SK-N-SH (cell line): ENCODE data around the gene NEK10. TPM values are rescaled to one million over a fixed set of nuclear protein-coding genes. Genes with fewer than 3 reads are reported as not detected.
"Not testable (repeated sequence)": the region's sequence is repeated elsewhere in the genome, so short reads cannot be mapped to it uniquely, and the experiment has no call there.

Source experiments
- CTCF ChIA-PET: fragments of 300-600, 350-600 bp; formaldehyde crosslinking; extraction: SDS; loops from one replicate; lab custom pipeline; 2021; lab: Yijun Ruan, JAX
- POLR2A ChIA-PET: fragments of 350-600 bp; sonication (Branson Sonifier 250); formaldehyde crosslinking; extraction: SDS; loops from one replicate; lab custom pipeline; 2020; ENCODE audit warnings: antibody characterized with exemption, inconsistent platforms; lab: Yijun Ruan, JAX
- DNase-seq: peaks from one replicate; pipeline ENCODE4 v3.0.0; 2012
- H2AFZ ChIP-seq: fragments of 200-600 bp; sonication (generic); 2 replicates; pipeline ENCODE4 v1.8.1; 2016; ENCODE audit warnings: antibody characterized with exemption, mild to moderate bottlenecking, low read depth
- H3F3A ChIP-seq: fragments of 200-600 bp; sonication (generic); replicated peaks from 2 replicates; pipeline ENCODE3; 2016; ENCODE audit warnings: antibody characterized with exemption, mild to moderate bottlenecking; ENCODE audit not compliant: insufficient read depth
- H3K27ac ChIP-seq, 2 experiments: fragments of 200-500 bp in 1 of 2; fragments of 200-600 bp in 1 of 2; sonication (Bioruptor generic) in 1 of 2; sonication (generic), shearing (Covaris generic) in 1 of 2; 2 replicates each; pipeline versions ENCODE4 v1.5.1 to v1.6.1; 2014 to 2016; ENCODE audit warnings: low read depth in 2 of 2, inconsistent platforms in 1 of 2, low read length in 1 of 2, mild to moderate bottlenecking in 1 of 2, mixed read lengths in 1 of 2
- H3K27me3 ChIP-seq: fragments of 200-600 bp; sonication (generic), shearing (Covaris generic); 2 replicates; pipeline ENCODE4 v1.6.1; 2016; ENCODE audit warnings: mixed run types; ENCODE audit not compliant: insufficient read depth
- H3K36me3 ChIP-seq, 2 experiments: fragments of 200-500 bp in 1 of 2; fragments of 200-600 bp in 1 of 2; sonication (Bioruptor generic) in 1 of 2; sonication (generic) in 1 of 2; replicated peaks in 1 of 2; 2 replicates each; pipeline versions ENCODE3 to v1.5.1; 2014 to 2016; ENCODE audit warnings: low read length in 1 of 2, mild to moderate bottlenecking in 1 of 2; ENCODE audit not compliant: insufficient read depth in 2 of 2, control insufficient read depth in 1 of 2
- H3K4me1 ChIP-seq, 2 experiments: fragments of 200-500 bp in 1 of 2; fragments of 200-600 bp in 1 of 2; sonication (Bioruptor generic) in 1 of 2; sonication (generic), shearing (Covaris generic) in 1 of 2; 2 replicates each; pipeline versions ENCODE4 v1.5.1 to v1.6.1; 2014 to 2016; ENCODE audit warnings: low read depth in 1 of 2, low read length in 1 of 2, mixed run types in 1 of 2; ENCODE audit not compliant: insufficient read depth in 2 of 2, control insufficient read depth in 1 of 2
- H3K4me2 ChIP-seq: fragments of 200-600 bp; sonication (generic), shearing (Covaris generic); 2 replicates; pipeline ENCODE4 v1.6.1; 2017; ENCODE audit warnings: mixed run types
- H3K4me3 ChIP-seq, 2 experiments: fragments of 200-500 bp in 1 of 2; fragments of 200-600 bp in 1 of 2; sonication (Bioruptor generic) in 1 of 2; sonication (generic), shearing (Covaris generic) in 1 of 2; 2 replicates each; pipeline versions ENCODE4 v1.5.1 to v1.8.1; 2014 to 2016; ENCODE audit warnings: low read depth in 2 of 2, inconsistent platforms in 1 of 2, low read length in 1 of 2, mild to moderate bottlenecking in 1 of 2, mixed read lengths in 1 of 2, moderate library complexity in 1 of 2
- H3K79me2 ChIP-seq: fragments of 200-600 bp; sonication (generic); 2 replicates; pipeline ENCODE4 v1.8.1; 2017; ENCODE audit warnings: mild to moderate bottlenecking; ENCODE audit not compliant: insufficient read depth
- H3K9ac ChIP-seq: fragments of 200-600 bp; sonication (generic); 2 replicates; pipeline ENCODE4 v1.6.1; 2017; ENCODE audit warnings: mixed run types
- H3K9me2 ChIP-seq: fragments of 200-600 bp; sonication (generic); 2 replicates; pipeline ENCODE4 v1.6.1; 2017; ENCODE audit warnings: mixed run types
- H3K9me3 ChIP-seq: fragments of 200-600 bp; sonication (generic); 2 replicates; pipeline ENCODE4 v1.6.1; 2017; ENCODE audit warnings: mixed run types, mild to moderate bottlenecking, moderate library complexity
- H4K20me1 ChIP-seq: fragments of 200-600 bp; sonication (generic); 2 replicates; pipeline ENCODE4 v1.6.1; 2017; ENCODE audit warnings: mild to moderate bottlenecking, mixed run types; ENCODE audit not compliant: insufficient read depth
- CTCF ChIP-seq: fragments of 200-600 bp; sonication (generic); IDR thresholded peaks from 2 replicates; pipeline ENCODE4 v1.6.1; 2017; ENCODE audit warnings: antibody characterized with exemption, mild to moderate bottlenecking, moderate library complexity
- EP300 ChIP-seq, 2 experiments: IDR thresholded peaks; 2 replicates each; pipeline versions ENCODE4 v1.4.0 to v1.6.1; 2012; ENCODE audit warnings: borderline replicate concordance in 1 of 2, low read depth in 1 of 2, low read length in 1 of 2
- EZH2phosphoT487 ChIP-seq: fragments of 200-600 bp; sonication (generic); IDR thresholded peaks from 2 replicates; pipeline ENCODE4 v1.6.1; 2017; ENCODE audit warnings: low read depth, mixed run types, mild to moderate bottlenecking, antibody characterized with exemption, moderate library complexity, borderline replicate concordance
- FOXJ3 ChIP-seq: sonication (generic); formaldehyde crosslinking; IDR thresholded peaks from 2 replicates; pipeline ENCODE4 v1.5.1; 2020; ENCODE audit warnings: mild to moderate bottlenecking, missing genetic modification reagents
- FOXM1 ChIP-seq: IDR thresholded peaks from 2 replicates; pipeline ENCODE4 v1.4.0; 2012; ENCODE audit warnings: low read depth, mild to moderate bottlenecking
- JUND ChIP-seq: IDR thresholded peaks from 2 replicates; pipeline ENCODE4 v1.4.0; 2012
- MXI1 ChIP-seq: IDR thresholded peaks from 2 replicates; pipeline ENCODE4 v1.6.1; 2012; ENCODE audit warnings: mild to moderate bottlenecking, low read depth, low read length, improper control_type of control experiment
- NFIC ChIP-seq: IDR thresholded peaks from 2 replicates; pipeline ENCODE4 v1.4.0; 2012; ENCODE audit warnings: borderline replicate concordance
- NRF1 ChIP-seq: IDR thresholded peaks from 2 replicates; pipeline ENCODE4 v1.6.1; 2012; ENCODE audit warnings: low read depth, mild to moderate bottlenecking, low read length
- RCOR1 ChIP-seq: fragments of 150-350 bp; IDR thresholded peaks from 2 replicates; pipeline ENCODE4 v1.6.1; 2017; ENCODE audit warnings: antibody characterized with exemption, low read length
- RXRA ChIP-seq: IDR thresholded peaks from 2 replicates; pipeline ENCODE4 v1.4.0; 2012; ENCODE audit warnings: low read depth, mild to moderate bottlenecking, borderline replicate concordance
- SMC3 ChIP-seq: IDR thresholded peaks from 2 replicates; pipeline ENCODE4 v1.6.1; 2012; ENCODE audit warnings: low read depth, low read length, improper control_type of control experiment
- ZBTB33 ChIP-seq: IDR thresholded peaks from 2 replicates; pipeline ENCODE4 v1.4.0; 2012; ENCODE audit warnings: low read depth, borderline replicate concordance
- WGBS: methylation state at CpG from one replicate; pipeline ENCODE4 v1.1.6; 2017; ENCODE audit warnings: low lambda C conversion rate; 5-methylcytosine and 5-hydroxymethylcytosine counted together
- polyA plus RNA-seq, 3 experiments: library from polyadenylated mRNA; depleted of rRNA; stranded (reverse); fragments of >200 nt; gene quantifications; 2 replicates each; pipeline ENCODE4 v1.2.3, GENCODE V29; 2012

Gene NEK10
- polyA plus RNA-seq, 1 of the 3 experiments (the other 2 are of a cell fraction): 1.0 TPM

DNA sequence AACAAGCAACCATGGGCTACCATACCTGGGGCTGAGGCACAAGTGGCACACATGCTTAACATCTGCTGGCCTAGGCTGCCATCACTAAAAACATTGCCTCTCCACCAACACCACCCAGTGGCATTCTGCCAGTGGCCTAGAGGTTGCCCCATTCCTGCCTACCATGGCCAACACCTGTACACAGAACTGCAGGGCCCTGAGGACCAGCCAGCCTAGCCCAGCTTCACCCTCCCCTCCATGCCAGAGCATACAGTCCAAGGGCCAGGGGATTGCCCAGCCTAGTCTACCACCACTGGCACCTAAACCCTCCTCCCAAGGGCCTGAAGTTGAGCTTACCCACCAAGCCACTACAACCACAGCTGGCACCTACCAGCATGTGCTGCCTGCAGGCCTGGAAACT lies 35.3 kb downstream of the NEK10 start:
- Histone ChIP-seq H3K9me3 (no peaks in the 10 kb centered on the region), H4K20me1 (no peaks in the 10 kb centered on the region), H3K27me3 (no peaks in the 10 kb centered on the region), H3K27ac (no peak overlapping the region), H3K79me2 (no peaks in the 10 kb centered on the region), H3K9ac (no peak overlapping the region), H3K4me2 (no peak overlapping the region), H3F3A (no peaks in the 10 kb centered on the region), H3K36me3 (no peaks in the 10 kb centered on the region), H3K4me1 (no peaks in the 10 kb centered on the region), H2AFZ (no peak overlapping the region), H3K4me3 (no peak overlapping the region), H3K9me2 (no peaks in the 10 kb centered on the region)
- TF ChIP-seq EZH2phosphoT487 (no peak), JUND (no peak), SMC3 (no peak), NFIC (no peak), FOXM1 (no peak), CTCF (no peak), RXRA (no peak), NRF1 (no peak), RCOR1 (no peak), EP300 (IDR thresholded peaks at IDR 0.05; ENCODE audit: borderline replicate concordance in 1 of 2, low read depth in 1 of 2, low read length in 1 of 2) (no peak), FOXJ3 (CRISPR knock-in tag) (no peak), MXI1 (no peak), ZBTB33 (no peak)
- no peak for DNase-seq
- ChIA-PET POLR2A (no interaction called here), CTCF (interaction anchor here (1.1 kb wide), 1 partner anchor 22 kb away, joined by 3 read pairs; no protein-coding TSS in a partner anchor)

GRCh38 chr3:27328982-27329762 lies 40.0 kb downstream of the NEK10 start:
- DNase-seq, POLR2A ChIA-PET, H3K4me1 ChIP-seq, H3K4me2 ChIP-seq, H3K9me2 ChIP-seq, H3K27me3 ChIP-seq, H3K9me3 ChIP-seq, H3F3A ChIP-seq, H3K36me3 ChIP-seq, H3K9ac ChIP-seq, H4K20me1 ChIP-seq, H3K79me2 ChIP-seq, H2AFZ ChIP-seq, H3K4me3 ChIP-seq, H3K27ac ChIP-seq: not testable (repeated sequence)
- CTCF ChIA-PET: interaction anchor here (0.9 to 1.1 kb wide), 2 partner anchors 29 to 352 kb away, joined by 3 to 4 read pairs; no protein-coding TSS in a partner anchor
- 93% methylated on average over 4 of the region's 4 CpGs for WGBS
